T-helper 22 cell (primary cell): ENCODE measurements around the gene MPPED2.

Source experiments
- DNase-seq: peaks from one replicate; pipeline ENCODE4 v3.0.0-alpha.2; 2020; ENCODE audit warnings: low read depth

The MPPED2 gene

GRCh38 chr11:30452842-30453241 lies 133.3 kb downstream of the MPPED2 start:
- no peak for DNase-seq

- no peak for DNase-seq
Observed at GRCh38 chr11:30452114-30452513, 134.0 kb downstream of the MPPED2 start.

GRCh38 chr11:30451626-30452025 lies 134.5 kb downstream of the MPPED2 start:
- no peak for DNase-seq

GRCh38 chr11:30451167-30451566 lies 135.0 kb downstream of the MPPED2 start:
- DNase-seq: no peak

- DNase-seq: no peak
Observed at GRCh38 chr11:30447058-30447640, 139.0 kb downstream of the MPPED2 start.

- no peak for DNase-seq
Observed at GRCh38 chr11:30446520-30446919, 139.6 kb downstream of the MPPED2 start.

GRCh38 chr11:30445056-30445455 lies 141.1 kb downstream of the MPPED2 start:
- DNase-seq: no peak

GRCh38 chr11:30440510-30440909 lies 145.6 kb downstream of the MPPED2 start:
- DNase-seq: no peak

GRCh38 chr11:30436801-30437200 lies 149.4 kb downstream of the MPPED2 start:
- no peak for DNase-seq

GRCh38 chr11:30435488-30435887 lies 150.7 kb downstream of the MPPED2 start:
- DNase-seq: no peak

- DNase-seq: no peak
Observed at GRCh38 chr11:30434901-30435300, 151.3 kb downstream of the MPPED2 start.

- DNase-seq: no peak
Observed at GRCh38 chr11:30433831-30434230, 152.3 kb downstream of the MPPED2 start.

- DNase-seq: no peak
Observed at GRCh38 chr11:30432716-30433115, 153.4 kb downstream of the MPPED2 start.

- no peak for DNase-seq
Observed at GRCh38 chr11:30432178-30432577, 154.0 kb downstream of the MPPED2 start.

GRCh38 chr11:30431127-30431814 lies 154.9 kb downstream of the MPPED2 start:
- DNase-seq: no peak

GRCh38 chr11:30429550-30429949 lies 156.6 kb downstream of the MPPED2 start:
- no peak for DNase-seq

GRCh38 chr11:30426781-30427180 lies 159.4 kb downstream of the MPPED2 start:
- DNase-seq: no peak

GRCh38 chr11:30424844-30425243 lies 161.3 kb downstream of the MPPED2 start:
- DNase-seq: no peak

- no peak for DNase-seq
Observed at GRCh38 chr11:30424321-30424720, 161.8 kb downstream of the MPPED2 start.

- no peak for DNase-seq
Observed at GRCh38 chr11:30423886-30424285, 162.3 kb downstream of the MPPED2 start.

- no peak for DNase-seq
Observed at GRCh38 chr11:30423279-30423648, 162.9 kb downstream of the MPPED2 start.

- DNase-seq: no peak
Observed at GRCh38 chr11:30422447-30423278, 163.5 kb downstream of the MPPED2 start.

GRCh38 chr11:30420233-30420787 lies 165.8 kb downstream of the MPPED2 start:
- no peak for DNase-seq
